Cardiac fibroblast (primary cell): ENCODE data around the gene CLEC18C.

ENCODE experiments used
- DNase-seq, 2 donors: peaks; one replicate each; pipeline versions ENCODE4 v3.0.0 to v3.0.0-alpha.2; 2010; ENCODE audit warnings: low read depth in 2 of 2
- H3K4me3 ChIP-seq, 2 donors: replicated peaks in 1 of 2; 1 replicate in 1 of 2; 2 replicates in 1 of 2; pipeline ENCODE4 v1.5.1; 2011; ENCODE audit warnings: low read depth in 2 of 2, low read length in 2 of 2, mild to moderate bottlenecking in 2 of 2, moderate library complexity in 1 of 2
- CTCF ChIP-seq: IDR thresholded peaks from one replicate; pipeline ENCODE4 v1.5.1; 2011; ENCODE audit warnings: low read depth, mild to moderate bottlenecking, low read length, inconsistent platforms

Gene CLEC18C

GRCh38 chr16:70158261-70158939, 15.2 kb upstream of the CLEC18C start:
- DNase-seq = no peak
- TF ChIP-seq CTCF = no peak
- no peak overlapping the region for H3K4me3 ChIP-seq

DNA sequence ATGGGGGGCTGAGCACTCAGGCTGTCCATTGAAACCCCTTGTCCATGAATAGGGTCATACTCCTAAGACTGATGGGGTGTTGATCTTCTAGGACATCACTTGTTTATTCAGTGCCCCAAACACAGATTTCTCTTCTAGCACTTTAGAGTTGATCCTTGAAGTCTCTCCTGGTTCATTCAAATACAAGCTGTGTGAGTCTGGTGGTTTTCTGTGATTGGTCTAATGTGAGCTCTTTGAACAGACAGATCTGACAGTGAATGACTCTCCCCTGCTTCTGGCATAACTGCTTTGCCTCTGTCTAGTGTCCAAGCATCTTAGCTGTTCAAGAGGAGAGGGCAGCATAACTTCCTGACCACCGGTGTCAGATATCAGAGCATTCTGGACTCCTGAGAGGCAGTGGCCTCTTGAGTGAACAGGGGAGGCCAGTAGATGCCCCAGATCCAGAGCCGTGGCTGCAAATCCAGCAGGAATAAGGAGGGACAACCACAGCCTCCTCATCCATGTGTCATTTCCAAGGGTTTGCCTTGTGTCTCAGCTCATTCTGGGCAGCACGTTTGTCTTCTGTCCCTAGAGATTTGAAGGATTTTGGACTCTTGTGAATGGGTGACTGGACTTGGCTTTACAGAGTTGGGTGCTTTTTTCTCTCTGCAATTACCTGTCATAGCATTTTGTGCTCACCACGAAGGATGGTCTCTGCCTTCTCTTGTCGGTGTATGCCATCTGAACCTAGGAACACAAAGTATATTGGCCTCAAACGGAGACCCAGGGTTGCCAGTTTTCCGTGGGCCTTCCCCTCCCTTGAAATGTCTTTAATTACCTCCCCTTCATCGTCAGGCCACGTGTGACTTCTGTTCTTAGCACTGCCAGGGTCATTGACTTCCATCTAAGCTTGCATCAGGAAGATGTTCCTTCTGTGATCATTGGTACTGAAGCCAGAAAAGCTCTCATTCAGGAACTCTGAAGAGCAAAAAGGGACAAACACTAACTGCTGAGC, 13.9 kb upstream of the CLEC18C start:
- no peak for DNase-seq
- no peak for TF ChIP-seq CTCF

DNA sequence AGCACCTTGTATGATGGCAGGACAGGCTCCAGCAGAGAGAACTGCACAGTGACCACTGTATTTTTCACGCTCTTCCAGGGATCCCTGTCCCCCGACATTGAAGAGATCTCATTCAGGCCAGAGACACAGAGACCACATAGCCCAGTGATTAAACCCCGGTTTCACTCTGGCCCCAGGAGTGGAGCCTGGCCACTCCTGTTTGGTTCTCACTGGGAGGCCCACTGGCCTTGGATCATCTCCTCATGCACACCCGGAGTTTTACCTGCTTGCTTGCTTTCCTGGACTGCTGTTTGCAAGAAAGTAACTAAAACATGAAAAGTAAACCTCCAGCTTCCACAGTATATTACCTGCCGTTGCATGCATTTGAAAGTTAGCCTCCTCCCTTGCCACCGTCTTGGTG, 13.2 kb upstream of the CLEC18C start:
- no peak overlapping the region for H3K4me3 ChIP-seq
- TF ChIP-seq CTCF = no peak
- DNase-seq = no peak

More for the DNA sequence above, 13.9 kb upstream of the CLEC18C start:
- H3K4me3 ChIP-seq = no peak overlapping the region

DNA sequence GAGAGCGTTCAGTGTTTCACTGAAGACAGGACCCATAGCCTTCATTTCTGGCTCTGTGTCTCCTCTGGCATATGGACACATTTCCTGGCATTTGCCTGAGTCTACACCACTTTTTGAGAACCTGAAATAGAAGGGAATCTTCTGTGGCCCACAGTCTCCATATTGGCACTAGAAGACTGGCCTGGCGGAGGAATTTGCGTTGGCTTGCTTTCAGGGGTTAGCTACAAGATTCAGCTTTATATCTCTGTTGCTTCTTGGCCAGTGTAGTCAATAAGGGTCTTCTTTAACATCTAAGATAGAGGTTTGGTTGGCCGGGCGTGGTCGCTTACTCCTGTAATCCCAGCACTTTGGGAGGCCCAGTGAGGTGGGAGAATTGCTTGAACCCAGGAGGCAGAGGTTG, 12.8 kb upstream of the CLEC18C start:
- no peak for TF ChIP-seq CTCF
- no peak for DNase-seq
- H3K4me3 ChIP-seq = no peak overlapping the region

DNA sequence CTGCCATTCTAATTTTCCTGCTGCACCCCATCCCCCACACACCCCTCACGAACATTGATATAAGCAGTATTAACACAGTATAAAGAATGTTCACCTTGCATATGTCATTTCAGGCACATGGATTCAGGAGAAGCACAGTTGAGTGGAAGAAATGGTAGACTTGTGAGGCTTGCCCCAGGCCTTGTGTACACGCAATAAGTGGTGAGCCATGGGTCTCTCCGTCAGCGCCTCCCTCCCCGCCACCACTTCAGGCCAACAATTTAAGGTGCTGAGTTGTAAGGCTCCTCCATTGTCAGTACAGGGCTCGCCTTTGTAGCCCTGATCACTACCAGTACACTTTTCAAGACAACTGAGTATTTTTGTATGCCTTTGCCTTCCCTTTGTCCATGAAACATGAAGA, 12.2 kb upstream of the CLEC18C start:
- TF ChIP-seq CTCF = no peak
- H3K4me3 ChIP-seq = no peak overlapping the region
- no peak for DNase-seq

GRCh38 chr16:70162041-70162451, 11.5 kb upstream of the CLEC18C start:
- TF ChIP-seq CTCF = no peak
- no peak overlapping the region for H3K4me3 ChIP-seq
- DNase-seq = peak; percentile 33 to 80
